Activated CD4-positive, alpha-beta T cell treated with anti-CD3 and anti-CD28 coated beads for 4 hours (primary cell): ENCODE results near the gene FAM168A.

ENCODE experiments used
- DNase-seq, 2 donors: peaks; one replicate each; pipeline ENCODE4 v3.0.0-alpha.2; 2020

The FAM168A gene

GRCh38 chr11:73360743-73361369, 237.1 kb downstream of the FAM168A start:
- no peak for DNase-seq

GRCh38 chr11:73359930-73360742, 237.8 kb downstream of the FAM168A start:
- DNase-seq = peak in 1 of 2 donors; percentile 26

GRCh38 chr11:73359341-73359740, 238.6 kb downstream of the FAM168A start:
- no peak for DNase-seq

- no peak for DNase-seq
These were observed 239.8 kb downstream of the FAM168A start for GRCh38 chr11:73358071-73358470.

- DNase-seq = no peak
These were observed 240.7 kb downstream of the FAM168A start for GRCh38 chr11:73356979-73357860.

- no peak for DNase-seq
These were observed 242.8 kb downstream of the FAM168A start for GRCh38 chr11:73355109-73355508.

GRCh38 chr11:73353422-73353821, 244.5 kb downstream of the FAM168A start:
- no peak for DNase-seq

GRCh38 chr11:73350908-73351636, 246.8 kb downstream of the FAM168A start:
- peak; percentile 36 to 53 for DNase-seq
